Femur (tissue), 1 donor: ENCODE measurements around the gene SEMA5A.

Experiments used
- DNase-seq: peaks from one replicate; pipeline ENCODE4 v3.0.0-alpha.2; 2017

The SEMA5A gene

DNA sequence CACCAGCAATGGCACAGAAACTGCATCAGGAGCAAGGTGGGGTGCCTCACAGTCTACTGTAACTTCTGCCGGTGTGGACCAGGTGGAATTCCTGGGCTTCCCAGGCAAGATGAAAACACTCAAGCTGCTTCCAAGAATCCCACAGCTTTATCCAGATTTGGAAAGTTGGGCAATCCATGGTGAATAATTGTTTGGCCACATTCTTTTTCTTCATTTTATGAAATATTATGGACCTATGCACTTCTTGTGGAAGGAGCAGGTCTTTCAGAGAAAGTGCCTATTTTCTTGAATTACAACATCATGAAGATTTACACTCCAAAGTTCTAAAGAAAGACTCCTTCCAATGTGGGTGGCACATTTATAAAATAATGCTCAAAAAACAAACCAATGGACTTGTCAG is 503.6 kb downstream of the SEMA5A start:
- no peak for DNase-seq

DNA sequence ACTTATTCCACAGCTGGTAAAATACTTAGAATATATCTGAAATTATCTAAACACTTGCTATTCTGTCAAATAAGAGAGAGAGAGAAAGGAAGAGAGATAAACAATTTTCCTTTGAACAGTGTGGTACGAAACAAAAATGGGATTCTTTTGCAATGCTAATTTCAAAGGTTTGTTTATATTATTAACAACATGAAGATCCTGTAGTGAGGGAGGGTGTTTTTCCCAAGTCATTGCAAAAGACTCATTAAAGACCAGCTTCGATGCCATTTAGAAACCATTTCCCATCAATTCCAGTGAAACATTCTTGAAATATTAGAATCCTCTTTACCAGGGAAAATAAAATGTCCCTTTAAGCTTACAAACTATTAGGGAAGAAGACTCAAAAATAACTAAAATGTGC is 505.4 kb downstream of the SEMA5A start:
- no peak for DNase-seq

DNA sequence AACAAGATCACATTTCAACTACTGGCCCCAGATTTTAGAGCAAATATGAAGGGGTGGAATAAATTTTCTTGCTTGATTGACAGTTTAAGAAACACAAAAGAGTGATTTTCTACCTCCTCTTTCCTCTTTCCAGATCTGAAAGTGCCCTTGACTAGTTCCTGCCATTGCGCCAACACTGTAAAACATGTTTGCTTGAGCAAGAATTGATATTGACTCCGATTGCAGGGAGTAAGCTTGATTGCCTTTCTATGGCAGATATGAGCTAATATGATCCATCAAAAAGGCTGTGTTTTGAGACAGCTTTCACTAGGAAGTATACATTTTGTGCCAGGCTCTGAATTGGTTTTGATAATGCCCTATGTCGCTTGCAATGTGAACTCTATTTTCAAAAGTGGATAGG is 508.8 kb downstream of the SEMA5A start:
- DNase-seq, result no peak

DNA sequence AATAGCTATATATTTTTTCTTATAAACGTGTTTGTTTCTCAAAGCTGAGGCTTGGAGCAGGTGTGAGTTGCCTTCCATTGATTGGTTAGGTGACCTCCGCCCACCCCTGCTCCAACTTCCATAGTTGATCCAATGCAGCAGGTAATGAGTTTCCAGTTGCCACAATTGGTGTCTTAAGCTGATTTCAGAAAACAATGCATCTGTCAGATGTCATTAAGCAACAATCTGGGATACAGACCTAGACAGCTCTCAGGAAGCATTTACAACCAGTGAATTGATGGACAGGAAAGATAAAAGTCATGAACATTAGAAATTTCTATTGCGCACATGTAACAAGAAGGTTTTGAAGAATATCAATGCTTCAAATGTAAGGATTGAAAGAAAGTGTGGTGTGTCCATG is 510.5 kb downstream of the SEMA5A start:
- DNase-seq, result no peak

DNA sequence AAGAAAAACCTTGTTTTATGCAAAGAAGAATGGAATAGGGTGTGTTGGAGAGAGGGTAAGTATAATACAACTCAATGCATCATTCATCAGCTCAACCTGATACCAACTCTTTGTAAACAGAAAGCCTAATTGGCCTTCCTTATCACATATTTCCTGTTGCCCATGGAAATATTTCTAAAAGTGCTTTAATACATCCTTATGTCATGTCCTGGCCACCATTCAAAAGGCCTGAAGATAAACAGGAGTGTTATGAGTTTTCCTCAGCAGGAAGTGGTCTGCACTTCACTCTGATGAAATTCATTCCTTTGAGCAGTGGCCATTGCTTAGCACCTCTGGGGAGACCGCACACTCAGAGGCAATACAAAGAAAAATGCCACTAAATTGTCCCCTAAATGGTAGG is 511.2 kb downstream of the SEMA5A start:
- DNase-seq, result no peak

DNA sequence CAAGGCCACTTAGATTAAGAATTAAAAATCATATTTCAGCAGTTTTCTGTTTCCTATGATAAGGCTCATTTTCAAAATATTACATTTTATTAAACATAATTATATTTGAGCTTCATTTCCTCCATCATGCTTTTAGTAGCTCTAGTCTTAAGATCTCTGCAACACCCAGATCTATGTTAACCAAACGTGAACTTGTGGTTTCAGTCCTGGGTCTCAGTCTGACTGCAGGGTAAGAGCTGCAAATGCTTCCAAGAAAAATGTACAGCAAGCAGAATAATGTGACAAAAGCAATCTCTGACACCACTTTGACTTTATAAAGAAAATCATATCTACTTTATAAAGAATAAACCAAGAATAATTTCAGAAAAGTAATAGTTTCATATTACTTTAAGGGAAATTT is 512.4 kb downstream of the SEMA5A start:
- DNase-seq, result no peak

DNA sequence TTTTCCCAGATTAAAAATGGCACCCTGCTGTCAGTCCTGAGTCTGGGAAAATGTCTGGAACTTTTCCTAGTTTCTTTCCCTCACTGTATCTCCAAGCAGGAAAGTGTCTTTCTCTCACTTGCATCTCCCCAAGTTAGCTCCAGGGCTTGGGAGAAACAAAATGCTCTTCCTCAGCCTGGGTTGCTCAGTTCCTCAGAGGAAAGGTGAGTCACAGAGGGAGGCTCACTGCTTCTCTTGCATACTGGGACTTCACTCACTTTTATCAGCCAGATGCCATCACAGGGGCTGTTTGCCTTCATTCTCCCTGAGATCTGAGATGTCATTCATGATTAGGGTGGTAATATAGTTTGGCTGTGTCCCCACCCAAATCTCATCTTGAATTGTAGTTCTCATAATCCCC is 519.9 kb downstream of the SEMA5A start:
- DNase-seq, result no peak

DNA sequence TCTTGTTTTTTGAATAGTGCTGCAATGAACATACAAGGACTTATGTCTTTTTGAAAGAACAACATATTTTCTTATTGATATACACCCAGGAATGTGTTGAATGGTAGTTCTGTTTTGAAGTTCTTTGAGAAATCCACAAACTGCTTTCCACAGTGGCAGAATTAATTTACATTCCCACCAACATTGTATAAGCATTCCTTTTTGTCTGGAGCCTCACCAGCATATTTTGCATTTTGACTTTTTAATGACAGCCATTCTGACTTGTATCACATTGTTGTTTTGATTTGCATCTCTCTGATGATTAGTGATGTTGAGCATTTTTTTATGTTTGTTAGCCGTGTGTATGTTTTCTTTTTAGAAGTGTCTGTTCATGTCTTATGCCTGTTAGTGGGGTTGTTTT is 524.9 kb downstream of the SEMA5A start:
- no peak for DNase-seq

DNA sequence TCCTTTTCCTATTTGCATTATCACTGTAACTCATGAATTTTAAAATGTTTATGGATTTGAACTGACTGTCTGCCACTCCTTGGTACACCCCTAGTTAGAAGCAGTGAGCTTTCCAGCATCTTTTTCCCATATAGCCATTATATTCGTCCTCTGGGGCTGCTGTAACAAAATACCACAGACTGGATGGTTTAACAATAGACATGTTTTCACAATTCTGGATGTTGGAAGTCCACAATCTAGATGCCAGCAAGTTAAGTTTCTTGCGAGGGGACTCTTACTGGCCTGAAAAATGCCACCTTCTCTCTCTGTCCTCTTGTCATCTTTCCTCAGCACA is 530.0 kb downstream of the SEMA5A start:
- DNase-seq, result no peak

DNA sequence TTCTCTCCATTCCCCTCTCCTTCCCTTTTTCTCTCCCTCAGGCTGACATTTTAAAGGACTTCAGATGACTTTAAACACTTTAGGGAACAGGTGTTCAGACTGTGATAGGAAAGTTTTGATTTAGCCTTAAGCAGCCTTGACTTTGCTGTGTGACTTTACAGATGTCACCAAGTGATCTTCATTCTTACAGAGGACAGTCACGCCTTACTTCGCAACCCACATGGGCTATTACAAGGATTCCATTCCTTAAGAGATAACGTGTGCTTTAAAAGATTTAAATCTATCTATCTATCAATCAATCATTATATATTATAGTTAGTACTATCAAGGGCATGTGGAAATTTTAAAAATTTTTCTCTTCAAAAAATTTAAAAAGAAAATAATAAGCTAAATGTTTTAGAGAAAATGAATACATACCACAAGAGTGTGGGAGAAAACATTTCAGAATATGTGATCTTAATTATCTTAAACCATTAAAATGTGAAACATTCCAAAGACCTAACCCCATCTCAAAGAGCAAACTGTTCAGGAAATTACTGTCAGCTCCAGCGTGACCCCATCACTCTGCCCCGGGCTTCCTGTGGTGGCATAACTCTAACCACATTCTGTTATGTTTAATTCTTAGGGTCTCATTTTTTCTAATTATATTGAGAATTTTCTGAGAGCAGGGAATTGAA is 530.5 kb downstream of the SEMA5A start:
- DNase-seq, result no peak

DNA sequence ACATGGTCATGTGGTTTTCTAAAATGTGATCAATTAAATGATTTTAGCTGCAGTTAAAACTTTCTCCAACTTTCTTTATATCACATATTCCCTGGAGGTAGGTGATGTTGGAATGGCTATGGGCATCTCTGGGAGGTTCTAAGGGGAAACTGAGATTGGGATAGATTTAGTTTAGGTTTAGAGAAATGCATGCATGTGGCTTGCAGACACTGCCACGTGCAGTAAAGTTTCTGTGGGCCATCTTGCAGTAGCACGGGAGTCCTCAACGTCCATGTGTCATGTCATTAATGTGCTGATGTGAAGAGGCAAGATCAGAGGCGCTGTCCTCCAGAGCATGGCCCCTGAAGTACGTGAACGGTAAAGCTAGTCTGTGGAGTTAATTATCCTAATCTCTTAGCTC is 532.7 kb downstream of the SEMA5A start:
- DNase-seq, result no peak

DNA sequence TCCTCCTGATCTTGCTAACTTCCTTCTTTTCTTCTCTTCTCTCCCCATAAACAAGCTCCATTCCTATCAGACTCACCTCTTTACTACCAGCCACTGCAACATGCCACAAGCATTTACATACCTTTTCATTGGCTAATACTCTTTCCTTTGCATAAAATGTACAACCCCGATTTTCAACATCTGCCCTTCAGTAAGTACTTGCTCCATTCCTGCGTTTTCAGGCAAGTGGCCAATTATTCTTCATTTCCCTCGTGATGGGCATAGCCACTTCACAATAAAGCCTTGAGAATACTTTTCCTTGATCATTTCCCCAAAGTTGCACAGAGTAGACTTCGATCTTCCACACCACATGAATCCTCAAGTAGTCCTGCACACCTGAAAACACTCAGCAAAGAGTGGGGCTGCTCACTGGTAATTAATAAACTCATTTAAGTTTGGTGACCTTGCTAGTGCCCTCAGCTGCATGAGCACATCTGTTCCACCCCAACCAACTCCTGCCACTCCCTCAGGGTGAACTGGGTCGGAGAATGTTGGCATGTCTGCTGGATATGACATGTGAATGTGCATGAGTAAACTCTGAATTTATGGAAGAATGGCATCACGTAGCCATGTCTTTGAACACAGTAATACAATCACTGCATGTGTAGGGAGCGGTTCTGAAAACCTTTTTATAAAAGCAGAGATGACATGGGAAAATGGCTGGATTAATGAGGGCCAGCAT is 535.8 kb downstream of the SEMA5A start:
- no peak for DNase-seq

DNA sequence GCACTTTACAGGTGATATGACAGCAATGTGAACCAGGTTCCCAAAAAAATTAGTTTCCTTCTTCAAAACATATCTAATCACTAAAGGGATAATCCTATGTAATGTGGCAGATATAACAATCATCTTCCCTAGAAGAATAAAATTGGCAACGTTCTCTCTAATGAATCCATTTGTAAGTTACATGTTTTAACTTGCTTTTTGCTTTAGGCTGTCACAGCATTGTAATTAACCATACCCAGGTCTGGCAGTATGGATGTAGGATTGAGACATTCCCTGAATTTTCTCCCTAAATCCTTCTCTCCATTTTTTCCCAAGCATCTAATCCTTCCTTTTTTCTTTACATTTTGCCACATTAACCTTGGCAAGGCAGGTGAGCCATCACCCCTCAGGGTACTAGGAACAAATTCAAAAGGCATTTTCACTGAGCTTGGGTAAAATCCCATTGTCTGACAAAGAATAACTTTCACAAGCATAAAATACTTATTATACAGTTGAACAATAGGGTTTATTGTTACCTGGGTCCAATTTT is 548.3 kb downstream of the SEMA5A start:
- no peak for DNase-seq

DNA sequence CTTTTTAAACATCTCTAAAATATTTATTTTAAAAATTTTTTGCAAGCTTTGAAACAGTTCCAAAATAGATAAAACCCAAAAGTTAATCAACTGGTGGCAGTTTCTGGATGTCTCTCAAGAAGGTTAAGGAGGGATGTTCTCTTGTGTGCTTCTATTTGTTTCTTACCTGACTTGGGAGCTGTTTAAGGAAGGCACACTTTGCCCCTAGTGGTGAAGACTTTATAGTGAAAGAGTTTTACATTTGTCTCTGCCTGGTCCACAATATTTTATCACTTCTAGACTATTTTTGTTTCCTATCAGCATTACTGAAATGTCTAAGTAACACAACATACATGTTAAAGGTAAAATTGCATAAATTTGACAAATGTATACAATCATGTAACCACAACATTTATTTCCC is 552.8 kb downstream of the SEMA5A start:
- no peak for DNase-seq
